NCI-H226 (cell line): ENCODE measurements around the gene CPSF3.
A peak's percentile ranks its signal among the peaks of the same experiment; 100 is the strongest.
"Not testable (repeated sequence)": the region's sequence is repeated elsewhere in the genome, so short reads cannot be mapped to it uniquely, and the experiment has no call there.

Experiments used
- DNase-seq: peaks from one replicate; pipeline ENCODE4 v3.0.0-alpha.2; 2015

CPSF3 gene

GRCh38 chr2:9472511-9472910 is 49.1 kb downstream of the CPSF3 start:
- DNase-seq, result no peak

GRCh38 chr2:9473308-9473984 is 50.0 kb downstream of the CPSF3 start:
- peak; percentile 9 for DNase-seq

GRCh38 chr2:9473985-9474360 is 50.5 kb downstream of the CPSF3 start:
- no peak for DNase-seq

GRCh38 chr2:9474361-9475057 is 51.1 kb downstream of the CPSF3 start, which contains the start of gene IAH1:
Gene IAH1 (plus strand): TSS chr2:9474551. CDS start chr2:9474567, 16 bp downstream.
- DNase-seq, result peak; percentile 44

- no peak for DNase-seq
Measured at GRCh38 chr2:9477914-9478313, 54.5 kb downstream of the CPSF3 start.

- DNase-seq, result no peak
Measured at GRCh38 chr2:9478526-9478925, 55.1 kb downstream of the CPSF3 start.

GRCh38 chr2:9480157-9480556 is 56.7 kb downstream of the CPSF3 start:
- no peak for DNase-seq

GRCh38 chr2:9483107-9483506 is 59.7 kb downstream of the CPSF3 start:
- DNase-seq, result no peak

GRCh38 chr2:9484533-9484932 is 61.1 kb downstream of the CPSF3 start:
- DNase-seq, result no peak

- DNase-seq, result no peak
Measured at GRCh38 chr2:9488583-9489547, 65.4 kb downstream of the CPSF3 start.

GRCh38 chr2:9490789-9491188 is 67.3 kb downstream of the CPSF3 start:
- no peak for DNase-seq

GRCh38 chr2:9492927-9493326 is 69.5 kb downstream of the CPSF3 start:
- DNase-seq, result no peak

- DNase-seq, result no peak
Measured at GRCh38 chr2:9493478-9493877, 70.0 kb downstream of the CPSF3 start.

- DNase-seq, result no peak
Measured at GRCh38 chr2:9494081-9494480, 70.6 kb downstream of the CPSF3 start.

GRCh38 chr2:9497017-9497416 is 73.6 kb downstream of the CPSF3 start:
- no peak for DNase-seq

- DNase-seq, result no peak
Measured at GRCh38 chr2:9498210-9498609, 74.8 kb downstream of the CPSF3 start.

- DNase-seq, result no peak
Measured at GRCh38 chr2:9508931-9509330, 85.5 kb downstream of the CPSF3 start.

GRCh38 chr2:9513946-9514345 is 90.5 kb downstream of the CPSF3 start:
- not testable (repeated sequence) for DNase-seq

GRCh38 chr2:9517118-9517782 is 93.8 kb downstream of the CPSF3 start:
- DNase-seq, result no peak

GRCh38 chr2:9518163-9518562 is 94.7 kb downstream of the CPSF3 start:
- DNase-seq, result no peak

GRCh38 chr2:9518780-9519179 is 95.3 kb downstream of the CPSF3 start:
- DNase-seq, result no peak

GRCh38 chr2:9519250-9519649 is 95.8 kb downstream of the CPSF3 start:
- no peak for DNase-seq
